H1 (cell line): ENCODE measurements around the gene KRT8. TPM values are rescaled to one million over a fixed set of nuclear protein-coding genes. Genes with fewer than 3 reads are reported as not detected.

ENCODE experiments used
- CTCF ChIA-PET: fragments of 300-600 bp; sonication (Branson Sonifier 250); formaldehyde crosslinking; loops from one replicate; lab custom pipeline; 2021; ENCODE audit not compliant: partially characterized antibody; lab: Charles Lee
- POLR2A ChIA-PET: fragments of 300-600 bp; sonication (Branson Sonifier 250); formaldehyde crosslinking; loops from one replicate; lab custom pipeline; 2021; ENCODE audit warnings: inconsistent platforms; ENCODE audit not compliant: partially characterized antibody; lab: Charles Lee
- DNase-seq, 2 experiments: peaks; one replicate each; pipeline versions ENCODE4 v3.0.0 to v3.0.0-alpha.2; 2010 to 2022; ENCODE audit warnings: low spot score in 2 of 2, low read depth in 1 of 2, mixed read lengths in 1 of 2
- FAIRE-seq: peaks from 2 replicates; lab custom pipeline; 2011; peaks lifted over from hg19 to GRCh38; lab: Jason Lieb, UNC
- H2AFZ ChIP-seq: 2 replicates; pipeline ENCODE4 v1.8.1; 2012; ENCODE audit warnings: low read length, inconsistent platforms
- H2AK5ac ChIP-seq: 2 replicates; pipeline ENCODE4 v1.6.1; 2013; ENCODE audit warnings: low read depth, low read length
- H2BK120ac ChIP-seq: replicated peaks from 2 replicates; pipeline ENCODE3; 2013; ENCODE audit warnings: low read depth, low read length, inconsistent platforms
- H2BK12ac ChIP-seq: 2 replicates; pipeline ENCODE4 v1.6.1; 2013; ENCODE audit warnings: low read depth, low read length
- H2BK15ac ChIP-seq: 2 replicates; pipeline ENCODE4 v1.6.1; 2013; ENCODE audit warnings: low read length
- H2BK20ac ChIP-seq: 2 replicates; pipeline ENCODE4 v1.6.1; 2013; ENCODE audit warnings: low read length
- H2BK5ac ChIP-seq: 2 replicates; pipeline ENCODE4 v1.6.1; 2013; ENCODE audit warnings: low read depth, low read length
- H3K14ac ChIP-seq: 2 replicates; pipeline ENCODE4 v1.6.1; 2013; ENCODE audit warnings: inconsistent platforms; ENCODE audit not compliant: insufficient read length
- H3K18ac ChIP-seq: 2 replicates; pipeline ENCODE4 v1.6.1; 2013; ENCODE audit warnings: low read length; ENCODE audit errors: extremely low read depth
- H3K23ac ChIP-seq: 2 replicates; pipeline ENCODE4 v1.6.1; 2013; ENCODE audit warnings: inconsistent platforms; ENCODE audit not compliant: insufficient read length
- H3K23me2 ChIP-seq: 2 replicates; pipeline ENCODE4 v1.6.1; 2013; ENCODE audit warnings: low read depth, low read length
- H3K27ac ChIP-seq: 2 replicates; pipeline ENCODE4 v1.6.1; 2011; ENCODE audit warnings: low read depth, low read length, inconsistent platforms
- H3K27me3 ChIP-seq, 4 experiments: replicated peaks in 1 of 4; 1 replicate in 1 of 4; 2 replicates in 3 of 4; pipeline versions ENCODE4 v1.6.1 to v1.8.1; 2011 to 2013; ENCODE audit warnings: low read length in 3 of 4, mild to moderate bottlenecking in 3 of 4, inconsistent platforms in 2 of 4, mixed read lengths in 2 of 4, moderate library complexity in 1 of 4; ENCODE audit not compliant: control insufficient read depth in 3 of 4, insufficient read depth in 3 of 4; ENCODE audit errors: extremely low read depth in 1 of 4
- H3K36me3 ChIP-seq, 4 experiments: 2 replicates each; pipeline versions ENCODE4 v1.6.1 to v1.8.1; 2011 to 2013; ENCODE audit warnings: mild to moderate bottlenecking in 4 of 4, low read length in 3 of 4, moderate library complexity in 2 of 4, control low read depth in 1 of 4, inconsistent platforms in 1 of 4; ENCODE audit not compliant: insufficient read depth in 4 of 4, control insufficient read depth in 2 of 4
- H3K4ac ChIP-seq: replicated peaks from 2 replicates; pipeline ENCODE3; 2013; ENCODE audit warnings: low read length, low read depth, mixed read lengths, inconsistent platforms; ENCODE audit not compliant: insufficient read length
- H3K4me1 ChIP-seq, 4 experiments: replicated peaks in 1 of 4; 1 replicate in 1 of 4; 2 replicates in 3 of 4; pipeline versions ENCODE4 v1.6.1 to v1.8.1; 2011 to 2013; ENCODE audit warnings: low read length in 3 of 4, inconsistent platforms in 2 of 4, mixed read lengths in 1 of 4; ENCODE audit not compliant: insufficient read depth in 4 of 4, control insufficient read depth in 3 of 4
- H3K4me2 ChIP-seq, 2 experiments: 2 replicates each; pipeline versions ENCODE4 v1.6.1 to v1.8.1; 2011 to 2013; ENCODE audit warnings: low read depth in 2 of 2, low read length in 2 of 2, control low read depth in 1 of 2, inconsistent platforms in 1 of 2, mild to moderate bottlenecking in 1 of 2; ENCODE audit not compliant: insufficient read depth in 1 of 2
- H3K4me3 ChIP-seq, 4 experiments: fragments of 200-600, 300-600 bp in 1 of 4; sonication (generic), shearing (Covaris generic), sonication (Bioruptor Twin) in 1 of 4; 2 replicates each; pipeline versions ENCODE4 v1.5.1 to v1.8.1; 2011 to 2016; ENCODE audit warnings: low read length in 4 of 4, low read depth in 3 of 4, control low read depth in 2 of 4, inconsistent platforms in 2 of 4, mild to moderate bottlenecking in 2 of 4, mixed read lengths in 1 of 4, moderate library complexity in 1 of 4; ENCODE audit not compliant: insufficient read depth in 2 of 4; ENCODE audit errors: extremely low read depth in 1 of 4
- H3K56ac ChIP-seq: replicated peaks from 2 replicates; pipeline ENCODE3; 2013; ENCODE audit warnings: low read depth, mild to moderate bottlenecking, mixed read lengths, low read length, inconsistent platforms; ENCODE audit not compliant: insufficient read length
- H3K79me1 ChIP-seq: 2 replicates; pipeline ENCODE4 v1.6.1; 2013; ENCODE audit warnings: low read depth, low read length, control low read depth
- H3K79me2 ChIP-seq, 2 experiments: 2 replicates each; pipeline versions ENCODE4 v1.6.1 to v1.8.1; 2012 to 2013; ENCODE audit warnings: low read length in 2 of 2, mild to moderate bottlenecking in 2 of 2, inconsistent platforms in 1 of 2; ENCODE audit not compliant: insufficient read depth in 2 of 2, control insufficient read depth in 1 of 2
- H3K9ac ChIP-seq, 4 experiments: replicated peaks in 1 of 4; 1 replicate in 1 of 4; 2 replicates in 3 of 4; pipeline versions ENCODE4 v1.6.1 to v1.8.1; 2011 to 2013; ENCODE audit warnings: low read depth in 3 of 4, low read length in 3 of 4, control low read depth in 2 of 4, mild to moderate bottlenecking in 2 of 4, moderate library complexity in 2 of 4, inconsistent platforms in 1 of 4; ENCODE audit errors: extremely low read depth in 1 of 4
- H3K9me3 ChIP-seq, 2 experiments: 2 replicates each; pipeline versions ENCODE4 v1.6.1 to v1.8.1; 2012 to 2013; ENCODE audit warnings: mild to moderate bottlenecking in 2 of 2, moderate library complexity in 2 of 2, control low read depth in 1 of 2, inconsistent platforms in 1 of 2, low read depth in 1 of 2, low read length in 1 of 2, mixed read lengths in 1 of 2; ENCODE audit not compliant: insufficient read depth in 2 of 2
- H4K20me1 ChIP-seq, 2 experiments: replicated peaks in 1 of 2; 2 replicates each; pipeline versions ENCODE3 to v1.8.1; 2011 to 2013; ENCODE audit warnings: inconsistent platforms in 2 of 2, low read length in 2 of 2, mild to moderate bottlenecking in 1 of 2; ENCODE audit not compliant: insufficient read depth in 2 of 2, control insufficient read depth in 1 of 2
- H4K5ac ChIP-seq: 2 replicates; pipeline ENCODE4 v1.6.1; 2013; ENCODE audit warnings: low read length, low read depth, mixed read lengths, inconsistent platforms; ENCODE audit not compliant: insufficient read length
- H4K8ac ChIP-seq: 2 replicates; pipeline ENCODE4 v1.8.0; 2013; ENCODE audit warnings: mild to moderate bottlenecking, moderate library complexity, low read length, inconsistent platforms; ENCODE audit not compliant: insufficient read depth; ENCODE audit errors: extremely low read depth
- H4K91ac ChIP-seq: replicated peaks from 2 replicates; pipeline ENCODE3; 2013; ENCODE audit warnings: low read length, mixed read lengths, inconsistent platforms; ENCODE audit not compliant: insufficient read length
- ATF3 ChIP-seq: IDR thresholded peaks from 2 replicates; pipeline ENCODE4 v1.6.1; 2011; ENCODE audit warnings: low read depth, mild to moderate bottlenecking, low read length; ENCODE audit not compliant: insufficient read depth
- CBX8 ChIP-seq: fragments of 300-800, 300-1000 bp; sonication (generic); IDR thresholded peaks from 2 replicates; pipeline ENCODE4 v1.7.1; 2016; ENCODE audit warnings: low read depth, low read length, borderline replicate concordance
- EP300 ChIP-seq, 2 experiments: IDR thresholded peaks; 1 replicate in 1 of 2; 2 replicates in 1 of 2; pipeline ENCODE4 v1.6.1; 2011 to 2012; ENCODE audit warnings: low read depth in 2 of 2, low read length in 2 of 2, mild to moderate bottlenecking in 2 of 2, borderline replicate concordance in 1 of 2, inconsistent platforms in 1 of 2, moderate library complexity in 1 of 2
- JUND ChIP-seq: IDR thresholded peaks from 2 replicates; pipeline ENCODE4 v1.6.1; 2011; ENCODE audit warnings: mild to moderate bottlenecking, improper control_type of control experiment, low read length
- POLR2A ChIP-seq, 2 experiments: IDR thresholded peaks; 1 replicate in 1 of 2; 2 replicates in 1 of 2; pipeline ENCODE4 v1.6.1; 2011; ENCODE audit warnings: low read depth in 2 of 2, low read length in 2 of 2, mild to moderate bottlenecking in 2 of 2; ENCODE audit errors: control extremely low read depth in 1 of 2
- RAD21 ChIP-seq, 2 experiments: IDR thresholded peaks in 1 of 2; conservative IDR thresholded peaks in 1 of 2; 2 replicates each; pipeline ENCODE4 v1.6.1; 2011; ENCODE audit warnings: low read depth in 2 of 2, low read length in 2 of 2, improper control_type of control experiment in 1 of 2, inconsistent platforms in 1 of 2, mild to moderate bottlenecking in 1 of 2, moderate library complexity in 1 of 2
- SAP30 ChIP-seq: fragments of 300-600 bp; sonication (generic); IDR thresholded peaks from 2 replicates; pipeline ENCODE4 v1.7.1; 2012; ENCODE audit warnings: low read length, moderate library complexity, mild to moderate bottlenecking, inconsistent platforms; ENCODE audit not compliant: insufficient read depth, insufficient replicate concordance
- SP2 ChIP-seq: IDR thresholded peaks from 2 replicates; pipeline ENCODE4 v1.6.1; 2012; ENCODE audit warnings: mild to moderate bottlenecking, low read length, inconsistent platforms
- SRF ChIP-seq: IDR thresholded peaks from 2 replicates; pipeline ENCODE4 v1.6.1; 2011; ENCODE audit warnings: mild to moderate bottlenecking, low read depth, low read length, moderate library complexity
- TAF7 ChIP-seq: optimal IDR thresholded peaks from 2 replicates; pipeline ENCODE3; 2011; ENCODE audit warnings: low read depth, mild to moderate bottlenecking, inconsistent platforms, low read length, moderate library complexity, borderline replicate concordance
- WGBS, 2 experiments: shearing (Covaris generic) in 1 of 2; methylation state at CpG; one replicate each; pipeline versions ENCODE4 v1.1.6 to v1.1.7; 2013 to 2015; ENCODE audit warnings: low lambda C conversion rate in 2 of 2, mixed read lengths in 2 of 2, inconsistent platforms in 1 of 2, low coverage in 1 of 2, missing lambda C conversion rate in 1 of 2; ENCODE audit not compliant: insufficient replicate concordance in 2 of 2, insufficient coverage in 1 of 2, insufficient read length in 1 of 2; ENCODE audit errors: extremely low coverage in 1 of 2, missing lambda C conversion rate in 1 of 2; 5-methylcytosine and 5-hydroxymethylcytosine counted together
- polyA plus RNA-seq, 7 experiments: library from polyadenylated mRNA; depleted of rRNA in 3 of 7; stranded (reverse) in 5 of 7; unstranded in 2 of 7; fragments of >200 nt in 5 of 7; fragments of 200-250 nt in 2 of 7; gene quantifications; 1 replicate in 5 of 7; 2 replicates in 1 of 7; 4 replicates in 1 of 7; pipeline versions ENCODE4 v1.2.1 to v1.2.3, GENCODE V29; 2011 to 2013; ENCODE audit warnings: missing spikeins in 2 of 7, mixed read lengths in 2 of 7
- total RNA-seq: library from RNA; stranded (reverse); fragmentation: NEBNext Ultra II Directional; extraction: Animal tissue kit (Norgen Biotek cat#: 25700); gene quantifications from 2 replicates; pipeline ENCODE4 v1.2.1, GENCODE V29; 2021

KRT8 gene
- total and polyA plus RNA-seq, 2 of the 8 experiments (the other 6 are each of a cell fraction or from before 2014, with no cell fraction given), result 280 to 290 TPM

- Histone ChIP-seq H3K4ac (no peak overlapping the region), H3K27ac (peak overlapping the region; percentile 16; the same call in 1 of the 2 replicates), H3K4me3 (no peak overlapping the region), H2BK5ac (peak overlapping the region; percentile 28; the same call in 1 of the 2 replicates), H3K79me2 (no peaks in the 10 kb centered on the region), H3K23me2 (0 out of 2 replicates have a peak, but pooled peaks cover 2% of the 10 kb centered on the region), H3K4me1 (peaks cover 0 to 21% (median 9%) of the 10 kb centered on the region in 4 experiments; a peak in 6 of 7 replicates), H2AK5ac (0 out of 2 replicates have a peak overlapping the region, but pooled peaks have one; percentile 65), H3K36me3 (no peaks in the 10 kb centered on the region), H2BK20ac (peak overlapping the region; percentile 80; the same call in 1 of the 2 replicates), H3K9me3 (no peaks in the 10 kb centered on the region), H3K9ac (no peak overlapping the region), H3K56ac (no peak overlapping the region), H3K18ac (no peak overlapping the region), H3K79me1 (no peaks in the 10 kb centered on the region), H3K14ac (no peak overlapping the region), H4K20me1 (no peaks in the 10 kb centered on the region), H2BK15ac (peak overlapping the region; percentile 72; the same call in 1 of the 2 replicates), H3K27me3 (no peaks in the 10 kb centered on the region), H2BK12ac (peak overlapping the region; percentile 82; the same call in 1 of the 2 replicates), H2AFZ (no peak overlapping the region), H3K4me2 (0 out of 4 replicates have a peak overlapping the region, but pooled peaks of 1 of the 2 experiments have one; percentile 1), H2BK120ac (no peak overlapping the region), H3K23ac (no peak overlapping the region), H4K91ac (no peak overlapping the region), H4K8ac (no peak overlapping the region), H4K5ac (no peak overlapping the region)
- no peak for DNase-seq
- 86% methylated on average over 4 of the region's 4 CpGs; no CpG with 5 or more reads in 1 of the 2 experiments for WGBS, 2 experiments
- CTCF ChIA-PET, result interaction anchor here (0.7 to 13.8 kb wide), 18 partner anchors 9 to 599 kb away, joined by 3 to 197 read pairs (median 5); partner anchors contain the start of gene KRT8
- FAIRE-seq, result no peak
- POLR2A ChIA-PET, result interaction anchor here (0.7 to 8.4 kb wide), 14 partner anchors 9 to 80 kb away, joined by 3 to 75 read pairs (median 4); partner anchors contain the start of genes KRT18 and KRT8
- TF ChIP-seq SP2 (no peak), TAF7 (no peak), JUND (no peak), SAP30 (no peak), CBX8 (no peak), RAD21 (IDR thresholded peaks at IDR 0.05 in 1 of 2, conservative IDR thresholded peaks at IDR 0.05 in 1 of 2; ENCODE audit: low read depth in 2 of 2, low read length in 2 of 2) (no peak), ATF3 (no peak), SRF (no peak), POLR2A (IDR thresholded peaks at IDR 0.05; ENCODE audit: control extremely low read depth in 1 of 2, low read depth in 2 of 2, low read length in 2 of 2) (no peak), EP300 (IDR thresholded peaks at IDR 0.05; ENCODE audit: borderline replicate concordance in 1 of 2, low read depth in 2 of 2, low read length in 2 of 2) (no peak)
Measured at GRCh38 chr12:52926596-52927234, 21.8 kb upstream of the KRT8 start.
